ENCODE measurements around the gene LZTFL1. TPM values are rescaled to one million over a fixed set of nuclear protein-coding genes. Genes with fewer than 3 reads are reported as not detected.

The LZTFL1 gene
- total RNA-seq, 4 donors from 2014 or later: 12.6 to 30.9 (median 23.3) TPM

- H3K4me3 ChIP-seq: no peak overlapping the region
- TF ChIP-seq EP300 (IDR thresholded peaks at IDR 0.05) (no peak), CTCF (IDR thresholded peaks at IDR 0.05) (no peak), POLR2AphosphoS5 (IDR thresholded peaks at IDR 0.05) (no peak), POLR2A (IDR thresholded peaks at IDR 0.05) (no peak)
- no peaks in the 10 kb centered on the region for H3K36me3 ChIP-seq
- H3K4me1 ChIP-seq: no peaks in the 10 kb centered on the region
- H3K27me3 ChIP-seq: no peaks in the 10 kb centered on the region
- H3K27ac ChIP-seq: no peak overlapping the region
- no peaks in the 10 kb centered on the region for H3K9me3 ChIP-seq
- ATAC-seq: no peak
- 38 to 78% methylated on average over 1 to 4 of the region's 5 CpGs for WGBS, 2 donors (ENCODE audit: low coverage in 1 of 2)
Observed at GRCh38 chr3:45781271-45781670, 60.6 kb downstream of the LZTFL1 start.

- ATAC-seq: no peak
- H3K4me3 ChIP-seq: no peak overlapping the region
- H3K36me3 ChIP-seq: no peaks in the 10 kb centered on the region
- H3K4me1 ChIP-seq: no peaks in the 10 kb centered on the region
- H3K27me3 ChIP-seq: peaks cover 3% of the 10 kb centered on the region
- TF ChIP-seq CTCF (IDR thresholded peaks at IDR 0.05): no peak
- H3K27ac ChIP-seq: no peak overlapping the region
- 86 to 100% methylated on average over 1 to 12 of the region's 35 CpGs for WGBS, 2 donors (ENCODE audit: low coverage in 1 of 2)
- H3K9me3 ChIP-seq: no peaks in the 10 kb centered on the region
Observed at GRCh38 chr3:45779746-45780735, 61.9 kb downstream of the LZTFL1 start.

- peaks cover 3% of the 10 kb centered on the region for H3K27me3 ChIP-seq
- no peak overlapping the region for H3K4me3 ChIP-seq
- WGBS, 2 donors (ENCODE audit: low coverage in 1 of 2): 80 to 100% methylated on average over 1 to 2 of the region's 3 CpGs
- no peak for ATAC-seq
- no peaks in the 10 kb centered on the region for H3K36me3 ChIP-seq
- no peak overlapping the region for H3K27ac ChIP-seq
- H3K9me3 ChIP-seq: no peaks in the 10 kb centered on the region
- no peak for TF ChIP-seq POLR2AphosphoS5 (IDR thresholded peaks at IDR 0.05)
- no peak for TF ChIP-seq POLR2A (IDR thresholded peaks at IDR 0.05)
- TF ChIP-seq EP300 (IDR thresholded peaks at IDR 0.05): no peak
- no peak for TF ChIP-seq CTCF (IDR thresholded peaks at IDR 0.05)
- H3K4me1 ChIP-seq: no peaks in the 10 kb centered on the region
Observed at GRCh38 chr3:45778761-45779201, 63.1 kb downstream of the LZTFL1 start.

- ATAC-seq: no peak
- no peaks in the 10 kb centered on the region for H3K36me3 ChIP-seq
- no peaks in the 10 kb centered on the region for H3K9me3 ChIP-seq
- no peak overlapping the region for H3K4me3 ChIP-seq
- no peaks in the 10 kb centered on the region for H3K4me1 ChIP-seq
- H3K27ac ChIP-seq: no peak overlapping the region
- peaks cover 3% of the 10 kb centered on the region for H3K27me3 ChIP-seq
- 83% methylated on average over 2 of the region's 11 CpGs; no CpG with 5 or more reads in 1 of the 2 donors for WGBS, 2 donors (ENCODE audit: low coverage in 1 of 2)
- no peak for TF ChIP-seq EP300 (IDR thresholded peaks at IDR 0.05)
- no peak for TF ChIP-seq CTCF (IDR thresholded peaks at IDR 0.05)
- no peak for TF ChIP-seq POLR2AphosphoS5 (IDR thresholded peaks at IDR 0.05)
- TF ChIP-seq POLR2A (IDR thresholded peaks at IDR 0.05): no peak
Observed at GRCh38 chr3:45777746-45778386, 64.1 kb downstream of the LZTFL1 start.

All from gastroesophageal sphincter (tissue), 4 donors.